ENCODE results near the gene PPP1R7. TPM values are rescaled to one million over a fixed set of nuclear protein-coding genes. Genes with fewer than 3 reads are reported as not detected.

PPP1R7 gene
- total and polyA plus RNA-seq, 2 of the 4 experiments (the other 2 are of a cell fraction) = 60.8 to 70.0 TPM

- intact Hi-C loops (cut with micrococcal nuclease) = loop anchor here (5.0 kb wide), 2 partner anchors 305 to 365 kb away; no protein-coding TSS in a partner anchor
- H2BK20ac ChIP-seq (ENCODE audit: low read depth, low read length) = no peak overlapping the region
- dilution Hi-C loops (cut with HindIII; ENCODE audit: low sequenced_read_pairs, unreplicated experiment) = no loop called here
- no peak overlapping the region for H3K23ac ChIP-seq (ENCODE audit: low read depth, low read length)
- peak; percentile 72 for DNase-seq
- peaks cover 0 to 7% of the 10 kb centered on the region in 2 experiments; a peak in 1 of 4 replicates for H3K79me1 ChIP-seq (ENCODE audit: low read depth in 1 of 2, low read length in 2 of 2)
- peak overlapping the region; percentile 49 for H3K4me3 ChIP-seq (ENCODE audit: insufficient read depth, low read depth, low read length)
- no peak overlapping the region for H3K9ac ChIP-seq (ENCODE audit: low read depth, low read length)
- H2AFZ ChIP-seq (replicated peaks; ENCODE audit: low read length, poor library complexity) = peak overlapping the region; percentile 99
- H3K9me3 ChIP-seq (ENCODE audit: control insufficient read depth, insufficient read depth, low read length) = no peaks in the 10 kb centered on the region
- H3K56ac ChIP-seq (ENCODE audit: extremely low read depth, insufficient read depth, low read length) = no peak overlapping the region
- H2AK9ac ChIP-seq (replicated peaks; ENCODE audit: low read depth, low read length, poor library complexity) = peak overlapping the region; percentile 89
- H3K27me3 ChIP-seq (ENCODE audit: control insufficient read depth, insufficient read depth, low read length) = peaks cover 10% of the 10 kb centered on the region; the same call in 1 of the 2 replicates
- ChIA-PET CTCF (no interaction called here), POLR2A (ENCODE audit: unreplicated experiment) (no interaction called here)
- no peak overlapping the region; the same call in 1 of the 2 replicates for H4K91ac ChIP-seq (ENCODE audit: insufficient read depth, low read depth, low read length)
- no peak overlapping the region for H3K18ac ChIP-seq (ENCODE audit: low read depth, low read length)
- peak; percentile 82 for ATAC-seq (ENCODE audit: low read depth)
- no peak overlapping the region; the same call in 1 of the 2 replicates for H3K14ac ChIP-seq (replicated peaks; ENCODE audit: low read depth, low read length)
- no peak overlapping the region for H2BK120ac ChIP-seq (ENCODE audit: low read depth, low read length)
- no peak overlapping the region; the same call in 2 of the 3 replicates for H2BK15ac ChIP-seq (ENCODE audit: low read depth, low read length)
- peak overlapping the region; percentile 26 for H3K27ac ChIP-seq (ENCODE audit: insufficient read depth, low read length)
- no peaks in the 10 kb centered on the region for H3K36me3 ChIP-seq (ENCODE audit: control insufficient read depth, insufficient read depth, low read length)
- H3K9me1 ChIP-seq (ENCODE audit: insufficient read depth, low read length) = peaks cover 2% of the 10 kb centered on the region; the same call in 1 of the 2 replicates
- peak overlapping the region; percentile 29; the same call in 1 of the 2 replicates for H2AK5ac ChIP-seq (ENCODE audit: low read depth, low read length)
- no TSS peak for BruUV-seq (replicated peaks)
- H4K8ac ChIP-seq (ENCODE audit: low read depth in 2 of 2, low read length in 2 of 2) = peak overlapping the region; percentile 21 to 77; a peak in 2 of 4 replicates
- peak overlapping the region; percentile 59 for H2BK5ac ChIP-seq (ENCODE audit: low read depth, low read length, poor library complexity, severe bottlenecking)
- H3K4me1 ChIP-seq (ENCODE audit: control insufficient read depth, insufficient read depth, low read length) = peaks cover 4% of the 10 kb centered on the region; the same call in 1 of the 2 replicates
- peaks cover 4% of the 10 kb centered on the region; the same call in 1 of the 2 replicates for H4K20me1 ChIP-seq (ENCODE audit: insufficient read depth, low read length)
- WGBS, 2 experiments (ENCODE audit: extremely low coverage in 2 of 2, insufficient read length in 1 of 2) = 6% methylated on average over 20 of the region's 77 CpGs; no CpG with 5 or more reads in 1 of the 2 experiments
- in situ Hi-C loops (cut with MboI; ENCODE audit: low sequenced_read_pairs) = no loop called here
- H3K4me2 ChIP-seq (ENCODE audit: low read depth, low read length) = peak overlapping the region; percentile 48
- H3K4ac ChIP-seq (ENCODE audit: low read depth, low read length) = peak overlapping the region; percentile 56
- no peak overlapping the region for H4K5ac ChIP-seq (ENCODE audit: low read depth, low read length)
- no peak for TF ChIP-seq RCOR1 (IDR thresholded peaks at IDR 0.05; ENCODE audit: insufficient replicate concordance, low read length)
- no peak for TF ChIP-seq CHD1 (IDR thresholded peaks at IDR 0.05; ENCODE audit: low read depth, low read length)
- TF ChIP-seq USF2 (IDR thresholded peaks at IDR 0.05; ENCODE audit: low read depth, low read length) = peak; percentile 68; the same call in 1 of the 2 replicates
- TF ChIP-seq BHLHE40 (IDR thresholded peaks at IDR 0.05; ENCODE audit: low read depth, low read length) = no peak
- no peak for TF ChIP-seq NFE2L2 (IDR thresholded peaks at IDR 0.05; ENCODE audit: low read depth, low read length)
- no peak for TF ChIP-seq MAFK (IDR thresholded peaks at IDR 0.05; ENCODE audit: low read depth, low read length)
- no peak for TF ChIP-seq RFX5 (IDR thresholded peaks at IDR 0.05; ENCODE audit: low read depth, low read length)
- 0 out of 2 replicates have a peak, but pooled peaks have one; percentile 18 for TF ChIP-seq POLR2A (IDR thresholded peaks at IDR 0.05; ENCODE audit: low read depth, low read length)
- TF ChIP-seq FOS (IDR thresholded peaks at IDR 0.05; ENCODE audit: low read depth, low read length) = no peak
- peak; percentile 50; the same call in 1 of the 2 replicates for TF ChIP-seq MXI1 (IDR thresholded peaks at IDR 0.05; ENCODE audit: borderline replicate concordance, low read depth, low read length)
- no peak for TF ChIP-seq CTCF (conservative IDR thresholded peaks at IDR 0.05; ENCODE audit: low read depth, low read length)
- no peak for TF ChIP-seq CEBPB (IDR thresholded peaks at IDR 0.05; ENCODE audit: low read depth, low read length)
- no peak for TF ChIP-seq SMC3 (IDR thresholded peaks at IDR 0.05; ENCODE audit: low read depth, low read length)
- peak; percentile 87; the same call in 1 of the 2 replicates for TF ChIP-seq MAZ (IDR thresholded peaks at IDR 0.05; ENCODE audit: borderline replicate concordance, low read depth, low read length)
- TF ChIP-seq RAD21 (IDR thresholded peaks at IDR 0.05; ENCODE audit: low read length) = no peak
These were observed 67.2 kb downstream of the PPP1R7 start for GRCh38 chr2:241217320-241218031.

Data from IMR-90 (cell line).